HEK293T (cell line): ENCODE results near the gene CIB2.

Experiments
- BHLHE40 ChIP-seq: fragments of 450-650 bp; IDR thresholded peaks from 2 replicates; pipeline ENCODE4 v1.6.1; 2016; ENCODE audit warnings: mild to moderate bottlenecking, moderate library complexity, borderline replicate concordance
- ELF4 ChIP-seq: fragments of 450-650 bp; IDR thresholded peaks from 2 replicates; pipeline ENCODE4 v1.6.1; 2017; ENCODE audit warnings: antibody characterized with exemption
- FOXA1 ChIP-seq: fragments of 450-650 bp; IDR thresholded peaks from 2 replicates; pipeline ENCODE4 v1.6.1; 2016; ENCODE audit warnings: mild to moderate bottlenecking
- FOXM1 ChIP-seq: fragments of 450-650 bp; IDR thresholded peaks from 2 replicates; pipeline ENCODE4 v1.6.1; 2017; ENCODE audit warnings: mild to moderate bottlenecking, borderline replicate concordance
- PKNOX1 ChIP-seq: fragments of 450-650 bp; IDR thresholded peaks from 2 replicates; pipeline ENCODE4 v1.6.1; 2016

DNA sequence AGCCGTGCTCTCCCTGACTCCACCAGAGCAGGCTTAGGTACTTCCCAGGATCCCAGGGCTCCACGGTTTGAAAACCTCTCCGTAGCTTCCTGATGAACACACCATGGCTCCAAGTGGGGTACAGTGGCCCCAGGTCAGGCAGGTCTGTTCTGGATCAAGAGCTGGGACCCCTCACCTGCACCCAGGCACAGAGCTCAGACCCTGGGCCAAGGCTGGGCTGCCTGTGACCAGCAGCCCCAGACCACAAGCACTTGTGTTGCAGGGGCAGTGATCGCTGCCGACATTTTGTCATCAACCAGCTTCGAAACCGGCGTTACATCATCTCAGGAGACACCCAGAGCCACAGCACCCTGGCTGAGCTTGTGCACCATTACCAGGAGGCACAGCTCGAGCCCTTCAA is 33.6 kb downstream of the CIB2 start:
- TF ChIP-seq PKNOX1 (no peak), ELF4 (no peak), FOXA1 (no peak), BHLHE40 (no peak), FOXM1 (no peak)
